22Rv1 (cell line): ENCODE data around the gene GATA5.

ENCODE experiments used
- H3K27ac ChIP-seq: fragments of 450-650 bp; 2 replicates; pipeline ENCODE4 v1.5.1; 2017
- ZFX ChIP-seq: fragments of 450-650 bp; IDR thresholded peaks from 2 replicates; pipeline ENCODE4 v1.6.1; 2017; ENCODE audit warnings: antibody characterized with exemption, borderline replicate concordance
- TF ChIP-seq, protein P1 (sequence below): fragments of 450-650 bp; IDR thresholded peaks from 2 replicates; pipeline ENCODE4 v1.5.1; 2017; ENCODE audit warnings: mild to moderate bottlenecking

The GATA5 gene

DNA sequence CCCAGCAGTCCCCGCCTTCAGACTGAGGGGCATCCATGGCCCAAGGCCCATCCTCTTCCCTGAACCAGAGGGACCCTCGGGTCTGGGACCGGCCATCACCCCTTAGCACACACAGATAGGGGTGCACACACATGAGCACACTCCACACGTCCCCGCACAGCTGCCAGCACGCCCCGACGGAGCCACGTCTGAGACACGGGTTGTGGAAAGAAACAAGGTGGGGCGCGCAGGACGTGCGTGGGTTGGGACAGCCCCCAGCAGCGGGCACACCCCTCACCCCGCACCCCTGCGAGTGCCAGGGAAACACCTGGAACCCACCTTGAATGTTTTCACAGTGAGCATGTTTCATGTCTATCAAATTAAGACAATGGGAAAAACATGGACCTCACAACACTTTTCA, 6.4 kb downstream of the GATA5 start:
- TF ChIP-seq, protein P1, sequence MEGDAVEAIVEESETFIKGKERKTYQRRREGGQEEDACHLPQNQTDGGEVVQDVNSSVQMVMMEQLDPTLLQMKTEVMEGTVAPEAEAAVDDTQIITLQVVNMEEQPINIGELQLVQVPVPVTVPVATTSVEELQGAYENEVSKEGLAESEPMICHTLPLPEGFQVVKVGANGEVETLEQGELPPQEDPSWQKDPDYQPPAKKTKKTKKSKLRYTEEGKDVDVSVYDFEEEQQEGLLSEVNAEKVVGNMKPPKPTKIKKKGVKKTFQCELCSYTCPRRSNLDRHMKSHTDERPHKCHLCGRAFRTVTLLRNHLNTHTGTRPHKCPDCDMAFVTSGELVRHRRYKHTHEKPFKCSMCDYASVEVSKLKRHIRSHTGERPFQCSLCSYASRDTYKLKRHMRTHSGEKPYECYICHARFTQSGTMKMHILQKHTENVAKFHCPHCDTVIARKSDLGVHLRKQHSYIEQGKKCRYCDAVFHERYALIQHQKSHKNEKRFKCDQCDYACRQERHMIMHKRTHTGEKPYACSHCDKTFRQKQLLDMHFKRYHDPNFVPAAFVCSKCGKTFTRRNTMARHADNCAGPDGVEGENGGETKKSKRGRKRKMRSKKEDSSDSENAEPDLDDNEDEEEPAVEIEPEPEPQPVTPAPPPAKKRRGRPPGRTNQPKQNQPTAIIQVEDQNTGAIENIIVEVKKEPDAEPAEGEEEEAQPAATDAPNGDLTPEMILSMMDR: no peak
- TF ChIP-seq ZFX: no peak
- H3K27ac ChIP-seq: no peak overlapping the region

DNA sequence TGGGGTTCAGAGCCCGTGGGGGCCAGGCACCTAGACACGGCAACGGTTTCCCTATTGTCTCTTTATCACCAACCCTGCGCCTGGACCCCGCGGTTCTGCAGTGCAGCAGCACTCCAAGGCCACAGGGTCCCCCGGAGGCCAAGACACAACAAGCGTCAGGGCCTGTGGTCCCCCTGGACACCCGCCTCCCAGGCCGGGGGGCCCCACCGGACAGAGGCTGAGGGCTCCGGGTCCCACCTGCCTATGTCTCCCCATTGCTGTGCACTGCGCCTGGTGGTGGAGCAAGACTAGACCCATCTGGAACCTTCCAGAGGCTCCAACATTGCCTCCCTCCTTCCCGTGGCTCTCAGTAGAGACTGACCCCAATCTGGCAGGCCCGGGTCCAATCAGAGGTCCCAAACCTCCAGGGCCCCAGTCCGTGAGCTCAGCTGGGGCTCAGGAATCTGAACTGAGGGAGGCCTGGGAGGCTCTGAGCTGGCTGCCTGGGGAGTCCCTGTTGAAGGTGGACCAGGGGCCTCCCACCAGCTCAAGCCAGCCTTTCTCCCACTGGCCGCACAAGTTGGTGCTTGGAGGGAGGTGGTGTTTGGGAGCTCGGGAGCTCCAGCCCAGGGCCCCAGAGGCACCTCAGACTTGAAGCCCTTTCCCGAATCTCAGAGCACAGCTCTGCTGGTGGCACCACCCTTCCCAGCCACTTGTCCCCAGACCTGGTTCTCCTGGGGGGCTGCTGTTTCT, 8.8 kb downstream of the GATA5 start:
- H3K27ac ChIP-seq: no peak overlapping the region
- TF ChIP-seq, protein P1: no peak
- no peak for TF ChIP-seq ZFX

DNA sequence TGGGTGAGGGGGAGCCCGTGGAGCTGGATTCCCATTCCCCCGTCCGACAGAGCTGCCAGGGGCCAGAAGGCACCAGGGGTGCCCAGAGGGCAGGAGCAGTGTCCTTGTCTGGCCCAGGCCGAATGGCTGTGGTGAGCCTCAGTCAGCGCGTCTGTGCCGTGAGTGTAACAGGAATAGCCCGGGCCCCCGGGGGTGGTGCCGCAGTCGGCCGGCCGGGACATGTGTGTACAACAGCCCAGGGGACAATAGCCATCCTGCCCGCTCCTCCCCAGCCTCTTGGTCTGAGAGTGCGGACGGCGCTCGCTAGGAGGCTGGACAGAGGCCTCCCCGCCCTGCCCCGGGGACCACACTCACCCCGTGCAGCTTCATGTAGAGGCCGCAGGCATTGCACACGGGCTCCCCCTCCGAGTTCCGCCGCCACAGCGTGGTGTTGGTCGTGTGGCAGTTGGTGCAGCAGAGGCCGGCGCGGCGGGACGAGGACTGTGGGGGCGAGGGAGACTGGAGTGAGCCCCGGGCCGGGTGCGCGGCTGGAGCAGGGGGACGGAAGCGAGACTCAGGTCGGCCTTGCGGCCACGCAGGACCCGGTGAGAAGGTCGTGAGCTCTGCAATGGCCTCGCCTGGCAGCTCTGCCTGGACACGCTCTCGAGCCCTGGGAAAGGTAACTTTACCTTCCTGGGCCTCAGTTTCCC, 9.6 kb downstream of the GATA5 start:
- no peak overlapping the region for H3K27ac ChIP-seq
- no peak for TF ChIP-seq ZFX
- TF ChIP-seq, protein P1: no peak

DNA sequence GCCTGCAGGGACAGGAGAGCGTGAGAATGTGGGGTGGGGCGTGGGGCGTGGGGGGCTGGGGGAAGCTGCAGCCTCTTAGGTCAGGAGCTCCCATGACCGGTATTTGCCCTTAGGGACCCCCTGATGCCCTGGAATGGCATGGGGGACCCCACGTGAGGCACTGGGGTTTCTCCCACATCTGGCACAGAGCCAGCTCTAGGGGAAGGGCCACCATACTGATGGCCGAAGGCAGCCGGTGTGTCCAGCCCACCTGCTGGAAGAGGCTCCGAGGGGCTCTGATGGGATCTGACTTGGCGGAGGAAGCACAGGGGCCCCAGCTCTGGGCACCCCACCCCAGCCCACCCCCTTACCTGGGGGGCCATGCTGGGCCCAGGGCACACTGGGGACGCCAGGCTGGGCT, 10.8 kb downstream of the GATA5 start:
- no peak overlapping the region for H3K27ac ChIP-seq
- TF ChIP-seq, protein P1: no peak
- no peak for TF ChIP-seq ZFX

DNA sequence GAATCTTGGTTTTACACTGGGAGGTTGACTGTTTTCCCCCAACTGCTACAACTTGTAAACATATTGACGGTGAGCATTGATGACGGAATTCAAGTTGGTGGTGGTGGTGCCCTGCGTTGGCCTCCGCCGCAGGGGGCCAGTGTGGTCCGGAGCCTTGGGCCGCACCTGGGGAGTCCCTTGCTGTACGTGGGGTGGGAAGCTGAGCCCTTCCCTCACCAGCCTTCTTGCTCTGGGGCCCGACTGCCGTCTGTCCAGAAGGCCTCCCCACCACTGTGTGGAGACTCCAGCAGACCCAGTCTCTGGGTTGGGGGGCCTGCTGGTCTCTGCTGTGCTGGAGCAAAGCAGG, 11.4 kb downstream of the GATA5 start:
- no peak overlapping the region for H3K27ac ChIP-seq
- TF ChIP-seq, protein P1: no peak
- no peak for TF ChIP-seq ZFX

DNA sequence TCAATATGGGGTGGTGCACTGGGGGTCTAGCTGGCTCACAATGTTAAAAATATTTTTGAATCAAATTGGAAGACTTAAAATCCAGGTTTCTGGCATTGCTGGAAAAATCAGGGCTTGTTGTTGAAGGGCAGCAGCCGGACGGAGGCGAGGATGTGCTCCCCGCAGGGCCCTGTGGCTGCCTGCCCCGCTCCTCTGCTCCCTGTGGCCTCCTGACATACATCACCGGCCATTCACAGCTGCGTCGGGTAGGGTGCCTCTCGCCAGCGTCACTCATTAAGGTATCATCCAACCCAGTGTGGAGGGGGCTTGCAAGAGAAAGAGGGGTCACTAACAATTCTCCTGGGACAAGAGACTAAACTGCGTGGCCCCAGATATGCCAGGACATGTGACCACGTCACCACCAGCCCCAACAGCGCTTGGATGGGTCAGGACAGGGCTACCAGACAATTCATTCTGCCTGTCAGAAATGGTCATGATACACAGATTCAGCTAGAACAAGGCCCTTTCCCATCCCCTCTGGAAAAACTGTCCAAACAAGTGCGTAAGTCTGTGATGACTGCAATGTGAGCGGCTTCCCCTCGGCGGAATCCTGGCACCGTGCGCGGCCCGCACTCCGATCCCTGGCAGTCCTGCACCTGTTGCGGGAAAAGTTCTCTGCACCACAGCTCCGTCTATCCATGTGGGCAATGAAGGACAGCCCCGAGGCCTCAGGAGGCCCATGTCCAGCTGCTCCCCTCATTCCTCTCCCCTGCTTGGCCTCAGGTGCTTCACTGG, 12.0 kb downstream of the GATA5 start:
- TF ChIP-seq ZFX: no peak
- TF ChIP-seq, protein P1: no peak
- H3K27ac ChIP-seq: no peak overlapping the region

DNA sequence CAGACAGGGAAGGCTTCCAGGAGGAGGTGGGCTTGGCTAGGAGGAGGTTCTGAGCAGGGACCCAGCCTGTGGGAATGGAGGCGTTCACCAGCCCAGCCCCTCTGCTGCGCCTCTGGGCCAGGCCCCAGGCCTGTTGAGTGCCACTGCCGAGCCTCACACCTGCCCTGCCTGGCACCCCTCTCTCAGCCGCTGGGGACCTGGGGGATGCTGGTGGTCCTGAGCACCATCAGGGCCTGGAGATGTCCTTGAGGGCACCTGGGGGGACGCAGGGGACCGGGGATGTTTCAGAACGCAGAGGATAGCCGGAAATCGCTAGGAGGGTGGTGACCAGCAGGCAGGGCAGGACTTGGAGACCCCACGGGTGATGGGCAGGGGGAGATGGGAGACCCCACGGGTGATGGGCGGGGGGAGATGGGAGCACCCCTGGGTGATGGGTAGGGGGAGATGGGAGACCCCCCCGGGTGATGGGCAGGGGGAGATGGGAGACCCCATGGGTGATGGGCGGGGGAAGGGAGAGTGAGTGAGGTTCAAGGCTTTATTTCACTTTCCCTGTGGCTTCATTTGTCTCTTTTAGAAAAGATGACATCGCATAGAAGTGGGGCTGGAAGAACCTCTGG, 12.7 kb downstream of the GATA5 start:
- H3K27ac ChIP-seq: no peak overlapping the region
- TF ChIP-seq, protein P1: no peak
- TF ChIP-seq ZFX: no peak
